Measurements from ENCODE around the gene PIAS2.

The PIAS2 gene

GRCh38 chr18:46772357-46772756, 144.9 kb downstream of the PIAS2 start:
- H3K4me3 ChIP-seq (ENCODE audit: low read depth, low read length), result no peak overlapping the region
- no peak for DNase-seq (ENCODE audit: low read depth)

GRCh38 chr18:46771141-46771540, 146.2 kb downstream of the PIAS2 start:
- DNase-seq (ENCODE audit: low read depth), result no peak
- no peak overlapping the region for H3K4me3 ChIP-seq (ENCODE audit: low read depth, low read length)

- no peak overlapping the region for H3K4me3 ChIP-seq (ENCODE audit: low read depth, low read length)
- no peak for DNase-seq (ENCODE audit: low read depth)
Measured at GRCh38 chr18:46770708-46771107, 146.6 kb downstream of the PIAS2 start.

GRCh38 chr18:46768166-46768921, 149.0 kb downstream of the PIAS2 start:
- no peak overlapping the region for H3K4me3 ChIP-seq (ENCODE audit: low read depth, low read length)
- DNase-seq (ENCODE audit: low read depth), result no peak

GRCh38 chr18:46767217-46767616, 150.1 kb downstream of the PIAS2 start:
- no peak for DNase-seq (ENCODE audit: low read depth)
- H3K4me3 ChIP-seq (ENCODE audit: low read depth, low read length), result no peak overlapping the region

- no peak overlapping the region for H3K4me3 ChIP-seq (ENCODE audit: low read depth, low read length)
- DNase-seq (ENCODE audit: low read depth), result no peak
Measured at GRCh38 chr18:46764586-46764985, 152.7 kb downstream of the PIAS2 start.

- no peak overlapping the region for H3K4me3 ChIP-seq (ENCODE audit: low read depth, low read length)
- DNase-seq (ENCODE audit: low read depth), result no peak
Measured at GRCh38 chr18:46761059-46761769, 156.1 kb downstream of the PIAS2 start.

GRCh38 chr18:46759890-46760289, 157.4 kb downstream of the PIAS2 start:
- no peak for DNase-seq (ENCODE audit: low read depth)
- no peak overlapping the region for H3K4me3 ChIP-seq (ENCODE audit: low read depth, low read length)

- peak within 1 kb of the TSS; percentile 42 for H3K4me3 ChIP-seq (ENCODE audit: low read depth, low read length)
- no peak for DNase-seq (ENCODE audit: low read depth)
Measured at GRCh38 chr18:46756559-46757201, 160.6 kb downstream of the PIAS2 start, which contains the start of gene ST8SIA5. TSS of gene ST8SIA5 (minus strand) at chr18:46757053. CDS start at chr18:46756508, 545 bp downstream.

- no peak for DNase-seq (ENCODE audit: low read depth)
- peak overlapping the region; percentile 42 for H3K4me3 ChIP-seq (ENCODE audit: low read depth, low read length)
Measured at GRCh38 chr18:46756025-46756558, 161.2 kb downstream of the PIAS2 start.

GRCh38 chr18:46755315-46756024, 161.8 kb downstream of the PIAS2 start:
- H3K4me3 ChIP-seq (ENCODE audit: low read depth, low read length), result peak overlapping the region; percentile 42
- no peak for DNase-seq (ENCODE audit: low read depth)

GRCh38 chr18:46754661-46755292, 162.5 kb downstream of the PIAS2 start:
- DNase-seq (ENCODE audit: low read depth), result no peak
- no peak overlapping the region for H3K4me3 ChIP-seq (ENCODE audit: low read depth, low read length)

- H3K4me3 ChIP-seq (ENCODE audit: low read depth, low read length), result no peak overlapping the region
- DNase-seq (ENCODE audit: low read depth), result no peak
Measured at GRCh38 chr18:46754188-46754587, 163.1 kb downstream of the PIAS2 start.
